LNCaP clone FGC (cell line): Measurements from ENCODE around the gene FZD4.

Experiments used
- DNase-seq: peaks from one replicate; pipeline ENCODE4 v3.0.0-alpha.2; 2011; ENCODE audit warnings: low read depth
- H3K4me3 ChIP-seq: 2 replicates; pipeline ENCODE4 v1.5.1; 2011; ENCODE audit warnings: mild to moderate bottlenecking, low read depth, low read length, control low read depth
- CTCF ChIP-seq: IDR thresholded peaks from 2 replicates; pipeline ENCODE4 v1.5.1; 2012; ENCODE audit warnings: mild to moderate bottlenecking; ENCODE audit not compliant: control insufficient read depth, insufficient read depth; ENCODE audit errors: extremely low read depth

FZD4 gene

GRCh38 chr11:86905252-86905651 lies 49.9 kb downstream of the FZD4 start:
- no peak for TF ChIP-seq CTCF
- no peak overlapping the region for H3K4me3 ChIP-seq
- DNase-seq = no peak

GRCh38 chr11:86904001-86904400 lies 51.2 kb downstream of the FZD4 start:
- TF ChIP-seq CTCF = no peak
- no peak overlapping the region for H3K4me3 ChIP-seq
- DNase-seq = no peak

- TF ChIP-seq CTCF = no peak
- no peak overlapping the region for H3K4me3 ChIP-seq
- DNase-seq = no peak
Observed at GRCh38 chr11:86902345-86902744, 52.9 kb downstream of the FZD4 start.

GRCh38 chr11:86901599-86901998 lies 53.6 kb downstream of the FZD4 start:
- TF ChIP-seq CTCF = no peak
- no peak for DNase-seq
- no peak overlapping the region for H3K4me3 ChIP-seq

- no peak for TF ChIP-seq CTCF
- no peak for DNase-seq
- H3K4me3 ChIP-seq = no peak overlapping the region
Observed at GRCh38 chr11:86900162-86900561, 55.0 kb downstream of the FZD4 start.

GRCh38 chr11:86898689-86899088 lies 56.5 kb downstream of the FZD4 start:
- H3K4me3 ChIP-seq = no peak overlapping the region
- no peak for TF ChIP-seq CTCF
- DNase-seq = no peak

GRCh38 chr11:86896441-86896841 lies 58.8 kb downstream of the FZD4 start:
- no peak overlapping the region for H3K4me3 ChIP-seq
- TF ChIP-seq CTCF = no peak
- no peak for DNase-seq
